H9 (cell line): ENCODE data around the gene COG8. TPM values are rescaled to one million over a fixed set of nuclear protein-coding genes. Genes with fewer than 3 reads are reported as not detected.

Experiments used
- DNase-seq: peaks from one replicate; pipeline ENCODE4 v3.0.0-alpha.2; 2017
- H2AFZ ChIP-seq: one replicate; pipeline ENCODE4 v1.6.1; 2013; ENCODE audit warnings: mild to moderate bottlenecking, low read length, control low read depth, moderate library complexity
- H2AK5ac ChIP-seq: 2 replicates; pipeline ENCODE4 v1.6.1; 2013; ENCODE audit warnings: low read length, control low read depth, mixed read lengths; ENCODE audit not compliant: insufficient read length
- H2BK120ac ChIP-seq: one replicate; pipeline ENCODE4 v1.6.1; 2013; ENCODE audit warnings: low read depth, mild to moderate bottlenecking, low read length, control low read depth, inconsistent platforms; ENCODE audit not compliant: poor library complexity, severe bottlenecking
- H2BK12ac ChIP-seq: 2 replicates; pipeline ENCODE4 v1.6.1; 2013; ENCODE audit warnings: low read length, control low read depth, mixed read lengths, low read depth; ENCODE audit not compliant: insufficient read length
- H2BK15ac ChIP-seq: 2 replicates; pipeline ENCODE4 v1.6.1; 2013; ENCODE audit warnings: low read depth, low read length, control low read depth
- H2BK20ac ChIP-seq: one replicate; pipeline ENCODE4 v1.6.1; 2013; ENCODE audit warnings: low read depth, mild to moderate bottlenecking, low read length, control low read depth, inconsistent platforms; ENCODE audit not compliant: poor library complexity, severe bottlenecking
- H2BK5ac ChIP-seq: 2 replicates; pipeline ENCODE4 v1.6.1; 2013; ENCODE audit warnings: low read length, control low read depth, mixed read lengths; ENCODE audit not compliant: insufficient read length
- H3K14ac ChIP-seq: 2 replicates; pipeline ENCODE4 v1.6.1; 2013; ENCODE audit warnings: low read length, control low read depth; ENCODE audit not compliant: insufficient read depth
- H3K18ac ChIP-seq: 2 replicates; pipeline ENCODE4 v1.6.1; 2013; ENCODE audit warnings: low read depth, mild to moderate bottlenecking, mixed read lengths, low read length, control low read depth; ENCODE audit not compliant: insufficient read length
- H3K23ac ChIP-seq: 2 replicates; pipeline ENCODE4 v1.6.1; 2013; ENCODE audit warnings: low read length, control low read depth, mixed read lengths, low read depth; ENCODE audit not compliant: insufficient read length
- H3K23me2 ChIP-seq: 2 replicates; pipeline ENCODE4 v1.6.1; 2013; ENCODE audit warnings: low read depth, mild to moderate bottlenecking, mixed read lengths, low read length, control low read depth; ENCODE audit not compliant: insufficient read length, poor library complexity, severe bottlenecking
- H3K27ac ChIP-seq: 2 replicates; pipeline ENCODE4 v1.5.1; 2013; ENCODE audit warnings: low read length, control low read depth, mixed read lengths, low read depth; ENCODE audit not compliant: insufficient read length
- H3K27me3 ChIP-seq: 2 replicates; pipeline ENCODE4 v1.6.1; 2013; ENCODE audit warnings: low read length, control low read depth, inconsistent platforms; ENCODE audit not compliant: insufficient read depth
- H3K4ac ChIP-seq: 2 replicates; pipeline ENCODE4 v1.6.1; 2013; ENCODE audit warnings: low read depth, mild to moderate bottlenecking, control low read depth, inconsistent platforms, low read length, moderate library complexity
- H3K4me1 ChIP-seq: 2 replicates; pipeline ENCODE4 v1.6.1; 2013; ENCODE audit warnings: low read length, control low read depth, inconsistent platforms; ENCODE audit not compliant: insufficient read depth
- H3K4me2 ChIP-seq: 2 replicates; pipeline ENCODE4 v1.6.1; 2013; ENCODE audit warnings: low read length, control low read depth, mixed read lengths; ENCODE audit not compliant: insufficient read length, insufficient read depth
- H3K56ac ChIP-seq: 2 replicates; pipeline ENCODE4 v1.6.1; 2013; ENCODE audit warnings: low read depth, mild to moderate bottlenecking, mixed read lengths, low read length, control low read depth; ENCODE audit not compliant: insufficient read length
- H3K79me1 ChIP-seq: 2 replicates; pipeline ENCODE4 v1.6.1; 2013; ENCODE audit warnings: low read depth, mild to moderate bottlenecking, moderate library complexity, low read length, control low read depth, inconsistent platforms; ENCODE audit not compliant: insufficient read depth, poor library complexity, severe bottlenecking
- H3K79me2 ChIP-seq: 2 replicates; pipeline ENCODE4 v1.6.1; 2013; ENCODE audit warnings: low read length, control low read depth, inconsistent platforms; ENCODE audit not compliant: insufficient read depth
- H3K9ac ChIP-seq: 2 replicates; pipeline ENCODE4 v1.6.1; 2013; ENCODE audit warnings: low read length, control low read depth, mixed read lengths; ENCODE audit not compliant: insufficient read length; ENCODE audit errors: extremely low read depth
- H3K9me3 ChIP-seq: one replicate; pipeline ENCODE4 v1.6.1; 2013; ENCODE audit warnings: low read depth, low read length, inconsistent platforms; ENCODE audit not compliant: control insufficient read depth
- H3T11ph ChIP-seq: one replicate; pipeline ENCODE4 v1.6.1; 2013; ENCODE audit warnings: mild to moderate bottlenecking, low read length, control low read depth, inconsistent platforms
- H4K20me1 ChIP-seq: one replicate; pipeline ENCODE4 v1.6.1; 2013; ENCODE audit not compliant: control insufficient read depth, insufficient read length, insufficient read depth
- H4K5ac ChIP-seq: 2 replicates; pipeline ENCODE4 v1.6.1; 2013; ENCODE audit warnings: low read depth, mild to moderate bottlenecking, mixed read lengths, low read length, control low read depth; ENCODE audit not compliant: insufficient read length
- H4K8ac ChIP-seq: replicated peaks from 2 replicates; pipeline ENCODE4 v1.6.1; 2013; ENCODE audit warnings: low read length, control low read depth, mixed read lengths, low read depth; ENCODE audit not compliant: insufficient read length
- H4K91ac ChIP-seq: 2 replicates; pipeline ENCODE4 v1.6.1; 2013; ENCODE audit warnings: low read depth, mild to moderate bottlenecking, moderate library complexity, mixed read lengths, low read length, control low read depth; ENCODE audit not compliant: insufficient read length
- H3K27ac Mint-ChIP-seq, 3 experiments: 2 replicates in 2 of 3; 3 replicates in 1 of 3; pipeline ENCODE4 v1.8.0; 2020 to 2021; ENCODE audit warnings: mixed read lengths in 3 of 3, mild to moderate bottlenecking in 1 of 3, moderate library complexity in 1 of 3
- H3K27me3 Mint-ChIP-seq: 2 replicates; pipeline ENCODE4 v1.8.0; 2021; ENCODE audit warnings: low read depth, mild to moderate bottlenecking, moderate library complexity, mixed read lengths
- H3K36me3 Mint-ChIP-seq, 3 experiments: 2 replicates in 2 of 3; 3 replicates in 1 of 3; pipeline ENCODE4 v1.8.0; 2020 to 2021; ENCODE audit warnings: low read depth in 3 of 3, mixed read lengths in 3 of 3; ENCODE audit not compliant: insufficient read depth in 1 of 3
- H3K4me1 Mint-ChIP-seq, 2 experiments: 2 replicates each; pipeline ENCODE4 v1.8.0; 2020; ENCODE audit warnings: mixed read lengths in 2 of 2
- H3K4me3 Mint-ChIP-seq, 2 experiments: 2 replicates in 1 of 2; 3 replicates in 1 of 2; pipeline ENCODE4 v1.8.0; 2020 to 2021; ENCODE audit warnings: mild to moderate bottlenecking in 2 of 2, mixed read lengths in 2 of 2, moderate library complexity in 1 of 2
- H3K9me3 Mint-ChIP-seq, 2 experiments: 2 replicates in 1 of 2; 3 replicates in 1 of 2; pipeline ENCODE4 v1.8.0; 2020; ENCODE audit warnings: mild to moderate bottlenecking in 2 of 2, mixed read lengths in 2 of 2, moderate library complexity in 1 of 2
- WGBS: extraction: QIAGEN DNeasy Blood & Tissue Kit; methylation state at CpG from one replicate; pipeline ENCODE4 v1.1.7; 2013; ENCODE audit warnings: missing lambda C conversion rate, low lambda C conversion rate, mixed read lengths; ENCODE audit not compliant: insufficient read length; ENCODE audit errors: extremely low coverage; 5-methylcytosine and 5-hydroxymethylcytosine counted together
- total RNA-seq: library from RNA; stranded (reverse); gene quantifications from 2 replicates; pipeline ENCODE4 v1.2.1, GENCODE V29; 2021
- TF ChIP-seq, protein P1 (sequence below): fragments of 200-600 bp; sonication (generic); conservative IDR thresholded peaks from 3 replicates; pipeline ENCODE4 v1.8.0; 2021; ENCODE audit warnings: antibody characterized with exemption, mild to moderate bottlenecking

COG8 gene
- total RNA-seq, 1 experiment from 2014 or later = 52.3 TPM

DNA sequence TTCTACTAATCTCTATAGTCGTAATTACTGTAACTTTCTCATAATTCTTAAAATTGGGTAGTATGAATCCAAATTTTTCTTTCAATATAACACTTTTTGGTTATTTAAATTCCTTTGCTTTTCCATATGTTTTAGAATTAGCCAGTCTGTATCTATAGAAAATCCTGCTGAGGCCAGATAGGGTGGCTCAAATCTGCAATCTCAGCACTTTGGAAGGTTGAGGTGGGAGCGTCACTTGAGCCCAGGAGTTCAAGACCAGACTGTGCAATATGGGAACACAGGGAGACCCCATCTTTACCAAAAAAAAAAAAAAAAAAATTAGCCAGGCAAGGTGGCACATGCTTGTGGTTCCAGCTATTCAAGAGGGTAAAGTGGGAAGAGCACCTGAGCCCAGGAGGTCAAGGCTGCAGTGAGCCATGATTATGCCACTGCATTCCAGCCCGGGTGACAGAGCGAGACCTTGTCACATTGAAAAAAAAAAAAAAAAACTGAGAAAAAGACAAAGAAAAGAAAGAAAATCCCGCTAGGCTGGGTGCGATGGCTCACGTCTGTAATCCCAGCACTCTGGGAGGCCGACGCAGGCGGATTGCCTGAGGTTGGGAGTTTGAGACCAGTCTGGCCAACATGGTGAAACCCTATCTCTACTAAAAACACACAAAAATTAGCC, 37.2 kb upstream of the COG8 start:
- H4K20me1 ChIP-seq = no peaks in the 10 kb centered on the region
- H3K18ac ChIP-seq = no peak overlapping the region
- H3K79me2 ChIP-seq = no peaks in the 10 kb centered on the region
- H2BK5ac ChIP-seq = no peak overlapping the region
- no peak overlapping the region for H3K4ac ChIP-seq
- H3K56ac ChIP-seq = no peak overlapping the region
- Mint-ChIP-seq H3K4me3 (no peak overlapping the region), H3K36me3 (peaks cover 28 to 63% (median 51%) of the 10 kb centered on the region in 3 experiments), H3K27ac (no peak overlapping the region), H3K9me3 (no peaks in the 10 kb centered on the region), H3K4me1 (no peaks in the 10 kb centered on the region), H3K27me3 (no peaks in the 10 kb centered on the region)
- no peak overlapping the region for H4K8ac ChIP-seq
- H3K23me2 ChIP-seq = no peaks in the 10 kb centered on the region
- no peaks in the 10 kb centered on the region for H3K27me3 ChIP-seq
- H4K91ac ChIP-seq = no peak overlapping the region
- no peak overlapping the region for H3K23ac ChIP-seq
- H3T11ph ChIP-seq = no peak overlapping the region
- H4K5ac ChIP-seq = no peak overlapping the region
- H3K9ac ChIP-seq = no peak overlapping the region
- H2BK12ac ChIP-seq = no peak overlapping the region
- H2BK15ac ChIP-seq = no peak overlapping the region
- H2AK5ac ChIP-seq = no peak overlapping the region
- no peak overlapping the region for H2BK120ac ChIP-seq
- no peak overlapping the region for H3K27ac ChIP-seq
- no peak overlapping the region for H2AFZ ChIP-seq
- H3K9me3 ChIP-seq = no peaks in the 10 kb centered on the region
- no peaks in the 10 kb centered on the region for H3K4me1 ChIP-seq
- H2BK20ac ChIP-seq = no peak overlapping the region
- H3K14ac ChIP-seq = no peak overlapping the region
- TF ChIP-seq, protein P1, sequence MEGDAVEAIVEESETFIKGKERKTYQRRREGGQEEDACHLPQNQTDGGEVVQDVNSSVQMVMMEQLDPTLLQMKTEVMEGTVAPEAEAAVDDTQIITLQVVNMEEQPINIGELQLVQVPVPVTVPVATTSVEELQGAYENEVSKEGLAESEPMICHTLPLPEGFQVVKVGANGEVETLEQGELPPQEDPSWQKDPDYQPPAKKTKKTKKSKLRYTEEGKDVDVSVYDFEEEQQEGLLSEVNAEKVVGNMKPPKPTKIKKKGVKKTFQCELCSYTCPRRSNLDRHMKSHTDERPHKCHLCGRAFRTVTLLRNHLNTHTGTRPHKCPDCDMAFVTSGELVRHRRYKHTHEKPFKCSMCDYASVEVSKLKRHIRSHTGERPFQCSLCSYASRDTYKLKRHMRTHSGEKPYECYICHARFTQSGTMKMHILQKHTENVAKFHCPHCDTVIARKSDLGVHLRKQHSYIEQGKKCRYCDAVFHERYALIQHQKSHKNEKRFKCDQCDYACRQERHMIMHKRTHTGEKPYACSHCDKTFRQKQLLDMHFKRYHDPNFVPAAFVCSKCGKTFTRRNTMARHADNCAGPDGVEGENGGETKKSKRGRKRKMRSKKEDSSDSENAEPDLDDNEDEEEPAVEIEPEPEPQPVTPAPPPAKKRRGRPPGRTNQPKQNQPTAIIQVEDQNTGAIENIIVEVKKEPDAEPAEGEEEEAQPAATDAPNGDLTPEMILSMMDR = no peak
- peaks cover 3% of the 10 kb centered on the region for H3K79me1 ChIP-seq
- no peak overlapping the region for H3K4me2 ChIP-seq
- WGBS = no CpG with 5 or more reads among the region's 10 CpGs
- no peak for DNase-seq
